GM18868 (cell line): Measurements from ENCODE around the gene KCNK5.

Experiments
- ATAC-seq: cut with Tn5 transposase; IDR thresholded peaks from one replicate; pipeline ENCODE4 v1.9.1; 2021; ENCODE audit warnings: mild to moderate bottlenecking, moderate library complexity; ENCODE audit not compliant: unreplicated experiment

The KCNK5 gene

GRCh38 chr6:39228992-39229767, at the start of gene KCNK5:
Gene KCNK5, minus strand, starts transcription at chr6:39229475. Its CDS starts 364 bp downstream, at chr6:39229111.
- peak; percentile 85 for ATAC-seq

DNA sequence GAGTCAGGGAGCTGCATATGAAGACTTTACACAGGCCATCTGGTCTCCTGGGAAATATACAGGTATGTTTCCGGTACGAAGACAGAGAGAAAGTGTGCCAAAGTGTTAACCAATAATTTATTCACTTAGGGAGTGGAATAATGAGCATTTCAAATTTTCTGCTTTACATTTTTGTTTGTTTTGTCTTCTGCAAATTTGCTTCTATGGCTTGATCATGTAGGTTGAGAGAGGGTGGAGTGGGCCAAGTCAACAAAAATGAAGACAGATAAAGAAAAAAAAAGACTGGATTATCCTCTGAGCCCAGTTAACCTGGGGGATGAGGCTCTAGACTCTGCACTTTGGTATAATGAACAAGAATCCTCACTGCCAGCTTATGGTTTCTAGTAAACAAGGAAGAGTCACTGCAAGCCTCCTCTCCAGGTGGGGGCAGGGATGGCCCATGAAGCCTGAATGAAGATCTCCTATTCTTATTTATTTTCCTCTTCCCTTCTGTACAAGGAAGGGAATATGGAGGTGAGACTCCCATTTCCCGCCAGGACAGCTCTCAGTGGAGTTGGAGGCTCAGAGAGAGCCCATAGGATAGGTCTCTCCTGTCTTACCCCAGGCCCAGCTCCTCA, 47.2 kb upstream of the KCNK5 start:
- no peak for ATAC-seq

GRCh38 chr6:39274903-39275302, 45.6 kb upstream of the KCNK5 start:
- no peak for ATAC-seq

- ATAC-seq = no peak
Observed at GRCh38 chr6:39274471-39274870, 45.2 kb upstream of the KCNK5 start.

- ATAC-seq = no peak
Observed at GRCh38 chr6:39273406-39273821, 44.1 kb upstream of the KCNK5 start.

- no peak for ATAC-seq
Observed at GRCh38 chr6:39269961-39270360, 40.7 kb upstream of the KCNK5 start.

DNA sequence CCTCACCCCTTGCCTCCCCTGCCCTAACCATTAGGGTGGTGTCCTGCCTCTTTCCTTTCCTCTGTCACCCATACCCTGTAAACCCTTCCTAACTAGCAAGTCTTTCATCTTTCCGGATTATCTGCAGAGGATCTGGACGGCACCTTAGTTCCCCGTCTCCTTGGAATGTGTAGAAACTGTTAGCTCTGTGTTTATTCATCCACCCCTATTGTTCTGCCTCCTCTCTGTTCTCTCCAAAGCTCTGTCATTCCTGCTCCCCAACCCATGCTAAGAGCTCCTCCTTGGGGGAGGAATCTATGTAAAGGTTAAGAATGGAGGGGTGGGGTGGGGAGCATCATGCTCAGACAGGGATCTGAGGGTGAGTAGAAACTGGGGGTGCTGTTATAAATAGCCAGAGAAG, 39.4 kb upstream of the KCNK5 start:
- ATAC-seq = no peak

DNA sequence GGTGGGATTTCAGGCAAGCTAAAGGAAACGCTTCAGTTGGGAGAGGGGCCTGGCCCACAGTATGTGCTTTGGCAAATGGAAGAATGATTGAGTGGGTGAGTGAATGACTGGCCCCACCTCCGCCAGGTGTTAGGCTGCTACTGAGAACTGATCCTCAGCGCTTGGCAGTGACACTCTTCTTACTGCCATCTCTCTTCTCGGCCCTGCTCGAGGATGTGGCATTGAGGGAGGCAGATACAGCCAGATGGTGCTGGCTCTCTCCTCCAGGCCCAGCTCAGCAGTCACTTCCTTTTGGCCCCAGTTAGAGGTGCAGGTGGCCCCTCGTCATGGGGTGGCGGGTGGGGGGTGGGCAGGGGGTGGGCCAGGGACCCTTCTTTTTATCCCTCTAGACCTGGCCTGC, 38.9 kb upstream of the KCNK5 start:
- ATAC-seq = no peak

DNA sequence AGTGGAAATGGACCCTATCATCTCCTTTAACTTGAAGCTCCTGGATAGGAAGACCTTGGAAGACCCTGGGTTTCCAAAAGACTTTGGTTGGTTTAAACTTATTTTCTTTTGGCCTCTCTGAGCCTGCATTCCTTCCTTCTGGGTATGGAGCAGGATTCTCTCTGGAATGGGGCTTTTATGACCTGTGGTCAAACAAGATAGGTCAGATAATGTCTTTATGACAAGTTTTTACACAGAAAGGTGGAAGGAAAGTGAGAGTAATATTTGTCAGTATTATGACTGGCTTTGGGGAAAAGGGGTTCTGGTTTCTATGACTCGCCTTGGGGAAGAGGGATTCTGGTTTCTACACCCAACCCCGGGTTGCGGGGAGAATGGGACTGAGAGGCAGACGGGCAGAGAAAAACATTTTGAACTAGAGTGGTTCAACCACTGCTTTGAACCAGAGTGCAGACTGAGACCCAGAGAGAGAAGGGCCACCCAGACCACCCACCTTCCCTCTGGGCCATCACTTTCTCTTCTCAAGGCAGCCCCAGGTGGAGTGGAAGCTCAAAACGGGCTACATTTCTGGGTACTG, 37.6 kb upstream of the KCNK5 start:
- no peak for ATAC-seq

DNA sequence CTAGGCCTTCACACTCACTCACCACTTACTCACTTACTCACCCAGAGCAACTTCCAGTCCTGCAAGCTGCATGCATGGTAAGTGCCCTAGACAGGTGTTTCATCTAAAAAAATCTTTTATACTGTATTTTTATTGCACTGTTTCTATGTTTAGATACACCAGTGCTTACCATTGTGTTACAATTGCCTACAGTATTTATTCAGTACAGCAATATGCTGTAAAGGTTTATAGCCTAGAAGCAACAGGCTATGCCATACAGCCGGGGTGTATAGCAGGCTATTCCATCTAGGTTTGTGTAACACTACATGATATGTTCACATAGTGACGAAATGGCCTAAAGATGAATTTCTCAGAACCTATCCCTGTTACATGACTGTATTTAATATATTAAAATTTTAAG, 37.1 kb upstream of the KCNK5 start:
- ATAC-seq = no peak

DNA sequence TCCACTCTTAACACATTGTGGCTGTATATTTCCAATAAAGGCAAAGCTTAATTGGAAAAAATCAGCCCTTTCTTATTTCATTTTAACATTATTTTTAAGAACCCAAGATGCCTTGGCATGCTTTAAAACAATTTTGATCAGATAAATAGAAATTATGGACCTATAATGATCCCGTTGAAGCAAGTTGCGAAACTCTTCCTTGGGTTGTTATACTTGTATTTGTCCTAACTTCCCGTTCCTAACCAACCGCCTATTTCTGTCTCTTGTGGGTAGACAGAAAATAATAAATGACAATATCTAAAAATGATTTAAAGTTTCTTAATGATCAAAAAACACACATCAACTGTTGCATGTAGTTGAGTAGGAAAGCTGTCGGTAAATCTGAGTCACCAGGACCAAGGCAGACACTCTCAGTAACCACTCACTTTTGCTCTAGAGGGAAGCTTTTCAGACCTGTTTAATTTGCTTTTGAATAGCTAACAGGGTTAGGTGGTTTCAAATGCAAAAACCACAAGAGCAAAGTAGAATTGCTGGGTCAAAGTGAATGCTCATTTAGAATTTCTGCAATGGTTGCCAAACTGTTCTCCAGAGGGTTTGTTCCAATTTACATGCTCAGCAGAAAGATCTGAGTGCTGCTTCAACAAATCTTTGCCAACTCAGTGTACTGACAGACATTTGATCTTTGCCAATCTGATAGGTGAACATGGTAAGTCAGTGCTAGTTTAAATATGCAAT, 34.2 kb upstream of the KCNK5 start:
- ATAC-seq = no peak

DNA sequence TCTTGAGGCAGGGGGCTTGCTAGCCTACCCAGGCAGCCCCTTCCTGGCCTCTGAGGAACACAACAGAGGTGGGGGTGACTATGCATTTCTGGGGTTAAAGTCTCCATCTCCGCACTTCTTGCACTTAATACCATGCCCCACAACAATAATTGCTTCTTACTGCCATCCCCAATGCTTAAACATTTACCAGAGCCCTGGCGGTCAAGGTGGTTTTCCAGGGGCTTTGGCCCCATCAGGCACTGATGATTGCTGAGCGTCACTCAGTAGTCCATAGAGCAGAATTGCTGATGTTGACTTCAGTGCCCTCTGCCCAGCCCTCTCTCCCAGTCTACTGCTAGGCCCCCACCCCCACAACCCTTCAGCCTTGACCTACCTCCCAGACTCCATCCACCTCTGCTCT, 32.5 kb upstream of the KCNK5 start:
- no peak for ATAC-seq

DNA sequence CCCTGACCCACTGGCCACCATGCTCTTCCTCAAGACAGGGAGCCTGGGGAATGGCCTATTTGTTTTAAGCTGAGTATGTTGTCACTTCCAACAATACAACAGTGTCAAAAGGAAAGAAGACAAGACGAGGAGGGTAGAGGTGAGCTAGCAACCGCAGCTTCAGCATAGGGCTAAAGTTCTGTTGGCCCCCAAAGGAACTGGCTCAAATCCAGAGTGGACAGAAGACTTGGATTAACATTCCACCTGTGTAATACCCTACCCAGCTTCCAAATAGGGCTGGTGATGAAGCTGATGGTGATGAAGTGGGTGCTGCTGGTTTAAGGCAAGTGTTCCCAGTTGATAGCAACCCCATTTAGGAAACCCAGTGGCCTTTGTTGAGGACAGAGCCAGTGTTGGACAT, 31.7 kb upstream of the KCNK5 start:
- ATAC-seq = no peak

GRCh38 chr6:39260456-39260855, 31.2 kb upstream of the KCNK5 start:
- ATAC-seq = no peak

- ATAC-seq = no peak
Observed at GRCh38 chr6:39256294-39256940, 27.1 kb upstream of the KCNK5 start.

DNA sequence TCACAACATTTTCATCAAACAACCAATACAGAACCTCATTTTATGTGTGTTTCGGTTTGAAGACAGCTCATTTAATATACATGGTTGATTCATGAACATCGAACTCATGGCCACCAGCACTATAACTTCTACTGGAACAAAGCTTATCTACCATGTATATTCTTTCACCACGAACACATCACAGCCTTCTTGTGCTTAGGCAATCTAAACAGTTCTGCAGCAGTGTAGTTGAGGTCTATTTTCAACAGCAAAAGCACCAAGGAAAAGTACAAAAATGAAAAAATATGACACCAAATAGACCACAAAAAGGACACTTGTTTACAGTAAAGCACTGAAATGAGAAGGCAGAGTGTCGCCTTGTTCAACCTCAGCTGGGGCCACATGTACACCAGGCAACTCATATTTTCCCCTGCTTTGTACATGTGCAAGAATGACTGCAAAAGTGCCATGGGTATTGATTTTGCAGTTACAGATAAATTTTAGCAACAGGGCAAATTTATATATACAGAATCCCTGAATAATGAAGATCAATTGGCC, 25.8 kb upstream of the KCNK5 start:
- no peak for ATAC-seq

DNA sequence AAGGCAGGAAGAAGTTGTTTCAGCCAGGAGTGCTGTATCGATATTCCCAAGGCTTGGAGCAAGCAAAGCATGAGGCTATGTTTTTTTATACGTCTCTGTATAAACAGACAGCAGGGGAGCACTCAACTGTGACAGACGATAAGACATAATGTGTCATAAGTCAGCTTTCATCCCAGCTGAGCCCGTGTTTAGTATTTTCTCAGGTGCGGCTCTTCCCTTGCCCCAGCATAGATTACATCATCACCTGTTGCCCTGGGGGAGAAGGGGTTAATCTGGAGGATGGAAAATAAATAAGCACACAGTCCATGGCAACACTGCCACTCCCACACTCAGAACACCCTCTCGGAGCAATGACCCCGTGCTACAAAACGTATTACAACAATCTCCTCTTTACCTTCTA, 22.1 kb upstream of the KCNK5 start:
- no peak for ATAC-seq

- no peak for ATAC-seq
Observed at GRCh38 chr6:39250507-39250906, 21.2 kb upstream of the KCNK5 start.

DNA sequence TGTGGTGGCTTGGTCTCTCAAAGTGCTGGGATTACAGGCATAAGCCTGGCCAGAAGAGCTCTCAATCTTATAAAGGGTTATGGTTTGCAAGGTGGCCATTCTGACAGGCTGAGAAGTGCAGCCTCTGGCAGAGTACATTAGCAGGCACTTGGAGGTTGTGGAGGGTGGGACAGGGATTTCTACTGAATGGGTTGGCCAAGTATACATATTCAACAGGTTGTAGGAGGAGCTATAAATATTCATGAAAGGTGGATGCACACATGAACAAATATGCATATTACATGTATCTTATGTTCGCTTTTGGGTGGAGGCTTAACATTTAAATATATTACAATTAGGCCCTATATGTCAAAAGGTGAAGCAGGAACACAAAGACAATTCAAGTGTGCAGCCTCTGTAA, 20.0 kb upstream of the KCNK5 start:
- no peak for ATAC-seq

- ATAC-seq = no peak
Observed at GRCh38 chr6:39247667-39248194, 18.5 kb upstream of the KCNK5 start.

- ATAC-seq = no peak
Observed at GRCh38 chr6:39243809-39244208, 14.5 kb upstream of the KCNK5 start.
